NCI-H2196 (cell line): ENCODE data around the gene BARD1.

Experiments used
- DNase-seq: peaks from one replicate; lab custom pipeline; 2025; ENCODE audit not compliant: unreplicated experiment; lab: John Stamatoyannopoulos, UW

The BARD1 gene

DNA sequence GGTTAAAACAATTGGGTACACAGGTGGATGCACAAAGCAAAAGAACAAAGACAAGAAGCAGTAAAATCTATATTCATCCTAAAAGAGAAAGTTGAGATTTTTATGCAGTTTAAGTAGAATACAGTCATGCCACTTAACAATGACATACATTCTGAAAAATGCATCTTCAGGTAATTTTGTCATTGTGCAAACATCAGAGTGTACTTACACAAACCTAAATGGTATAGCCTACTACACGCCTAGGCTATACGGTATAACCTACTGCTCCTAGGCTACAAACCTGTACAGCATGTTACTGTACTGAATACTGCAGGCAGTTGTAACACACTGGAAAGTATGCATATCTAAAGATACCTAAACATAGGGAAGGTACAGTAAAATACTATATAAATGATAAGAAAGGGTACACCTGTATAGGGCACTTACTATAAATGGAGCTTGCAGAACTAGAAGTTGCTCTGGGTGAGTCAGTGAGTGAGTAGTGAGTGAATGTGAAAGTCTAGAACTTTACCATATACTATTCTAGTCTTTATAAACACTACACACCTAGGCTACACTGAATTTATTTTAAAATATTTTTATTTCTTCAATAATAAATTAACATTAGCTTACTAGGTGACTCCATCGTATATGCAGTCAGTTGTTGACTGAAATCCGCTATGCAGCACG is 132.9 kb downstream of the BARD1 start:
- DNase-seq = no peak
